AG04449 (cell line): ENCODE measurements around the gene CDH3.

Experiments used
- CTCF ChIA-PET: fragments of 350-600 bp; formaldehyde crosslinking; extraction: SDS; loops from one replicate; lab custom pipeline; 2021; ENCODE audit warnings: antibody characterized with exemption; lab: Yijun Ruan, JAX
- POLR2A ChIA-PET: fragments of 400-600, 350-600 bp; formaldehyde crosslinking; extraction: SDS; loops from one replicate; lab custom pipeline; 2020; ENCODE audit warnings: antibody characterized with exemption, inconsistent platforms; lab: Yijun Ruan, JAX
- DNase-seq: peaks from one replicate; pipeline ENCODE4 v3.0.0-alpha.2; 2010; ENCODE audit warnings: low read depth, low spot score
- H3K4me3 ChIP-seq: 2 replicates; pipeline ENCODE4 v1.5.1; 2011; ENCODE audit warnings: low read depth, mild to moderate bottlenecking, control low read depth, low read length
- CTCF ChIP-seq: IDR thresholded peaks from one replicate; pipeline ENCODE4 v1.5.1; 2011; ENCODE audit warnings: mild to moderate bottlenecking, moderate library complexity, low read length, control low read depth, inconsistent platforms; ENCODE audit not compliant: insufficient read depth; ENCODE audit errors: missing control alignments

The CDH3 gene

GRCh38 chr16:68655806-68656205 is 10.7 kb downstream of the CDH3 start:
- no peak for DNase-seq
- POLR2A ChIA-PET = no interaction called here
- CTCF ChIA-PET = no interaction called here
- TF ChIP-seq CTCF = no peak
- no peak overlapping the region for H3K4me3 ChIP-seq

GRCh38 chr16:68656751-68657150 is 11.6 kb downstream of the CDH3 start:
- no peak for DNase-seq
- ChIA-PET CTCF (no interaction called here), POLR2A (no interaction called here)
- TF ChIP-seq CTCF = no peak
- H3K4me3 ChIP-seq = no peak overlapping the region

- peak; percentile 54 for DNase-seq
- ChIA-PET POLR2A (no interaction called here), CTCF (interaction anchor here (0.7 to 1.6 kb wide), 3 partner anchors 67 to 144 kb away, joined by 4 to 7 read pairs (median 6); no protein-coding TSS in a partner anchor)
- no peak overlapping the region for H3K4me3 ChIP-seq
- no peak for TF ChIP-seq CTCF
Measured at GRCh38 chr16:68658341-68658973, 13.3 kb downstream of the CDH3 start.

- ChIA-PET POLR2A (no interaction called here), CTCF (interaction anchor here (1.3 to 1.6 kb wide), 2 partner anchors 68 to 131 kb away, joined by 6 to 7 read pairs; no protein-coding TSS in a partner anchor)
- no peak for TF ChIP-seq CTCF
- no peak overlapping the region for H3K4me3 ChIP-seq
- DNase-seq = no peak
Measured at GRCh38 chr16:68658974-68659360, 13.9 kb downstream of the CDH3 start.

GRCh38 chr16:68659412-68660358 is 14.6 kb downstream of the CDH3 start:
- no peak for TF ChIP-seq CTCF
- ChIA-PET CTCF (interaction anchor here (1.1 to 1.8 kb wide), 2 partner anchors 139 to 244 kb away, joined by 3 to 4 read pairs; no protein-coding TSS in a partner anchor), POLR2A (no interaction called here)
- no peak overlapping the region for H3K4me3 ChIP-seq
- DNase-seq = no peak

- ChIA-PET CTCF (interaction anchor here (1.1 to 1.8 kb wide), 2 partner anchors 139 to 243 kb away, joined by 3 to 4 read pairs; no protein-coding TSS in a partner anchor), POLR2A (no interaction called here)
- DNase-seq = no peak
- no peak overlapping the region for H3K4me3 ChIP-seq
- no peak for TF ChIP-seq CTCF
Measured at GRCh38 chr16:68660359-68660795, 15.3 kb downstream of the CDH3 start.
